ENCODE data around the gene NRG2. TPM values are rescaled to one million over a fixed set of nuclear protein-coding genes. Genes with fewer than 3 reads are reported as not detected.

The NRG2 gene
- total RNA-seq, 1 donor from 2014 or later, result 1.4 TPM

GRCh38 chr5:140049713-140050112 is 6.6 kb upstream of the NRG2 start:
- no peak overlapping the region for H3K4me3 Mint-ChIP-seq
- H3K36me3 Mint-ChIP-seq, result no peaks in the 10 kb centered on the region
- peaks cover 47% of the 10 kb centered on the region for H3K27me3 Mint-ChIP-seq
- no peak for TF ChIP-seq CTCF (conservative IDR thresholded peaks at IDR 0.05)
- no peaks in the 10 kb centered on the region for H3K4me1 Mint-ChIP-seq (ENCODE audit: unreplicated experiment)
- H3K9me3 Mint-ChIP-seq, result no peaks in the 10 kb centered on the region
- DNase-seq (ENCODE audit: extremely low spot score, unreplicated experiment), result no peak
- H3K27ac Mint-ChIP-seq, result no peak overlapping the region

- Mint-ChIP-seq H3K4me1 (ENCODE audit: unreplicated experiment) (no peaks in the 10 kb centered on the region), H3K4me3 (no peak overlapping the region), H3K9me3 (no peaks in the 10 kb centered on the region), H3K27me3 (peaks cover 52% of the 10 kb centered on the region), H3K36me3 (no peaks in the 10 kb centered on the region), H3K27ac (no peak overlapping the region)
- DNase-seq (ENCODE audit: extremely low spot score, unreplicated experiment), result no peak
- no peak for TF ChIP-seq CTCF (conservative IDR thresholded peaks at IDR 0.05)
Measured at GRCh38 chr5:140049205-140049604, 6.1 kb upstream of the NRG2 start.

- peaks cover 5% of the 10 kb centered on the region for H3K4me1 Mint-ChIP-seq (ENCODE audit: unreplicated experiment)
- no peak overlapping the region for H3K27ac Mint-ChIP-seq
- peak overlapping the region; percentile 81 for H3K4me3 Mint-ChIP-seq
- H3K9me3 Mint-ChIP-seq, result no peaks in the 10 kb centered on the region
- DNase-seq (ENCODE audit: extremely low spot score, unreplicated experiment), result no peak
- H3K36me3 Mint-ChIP-seq, result no peaks in the 10 kb centered on the region
- peaks cover 72% of the 10 kb centered on the region for H3K27me3 Mint-ChIP-seq
- no peak for TF ChIP-seq CTCF (conservative IDR thresholded peaks at IDR 0.05)
Measured at GRCh38 chr5:140044041-140044440, 942 bp upstream of the NRG2 start.

GRCh38 chr5:140043508-140043872 is 391 bp upstream of the NRG2 start:
- H3K9me3 Mint-ChIP-seq, result no peaks in the 10 kb centered on the region
- no peak for DNase-seq (ENCODE audit: extremely low spot score, unreplicated experiment)
- H3K27me3 Mint-ChIP-seq, result peaks cover 72% of the 10 kb centered on the region
- TF ChIP-seq CTCF (conservative IDR thresholded peaks at IDR 0.05), result peak; percentile 38
- no peaks in the 10 kb centered on the region for H3K36me3 Mint-ChIP-seq
- H3K4me1 Mint-ChIP-seq (ENCODE audit: unreplicated experiment), result peaks cover 6% of the 10 kb centered on the region
- H3K4me3 Mint-ChIP-seq, result peak overlapping the region; percentile 81
- no peak overlapping the region for H3K27ac Mint-ChIP-seq

GRCh38 chr5:140042393-140042642 is 781 bp downstream of the NRG2 start:
- peaks cover 76% of the 10 kb centered on the region for H3K27me3 Mint-ChIP-seq
- TF ChIP-seq CTCF (conservative IDR thresholded peaks at IDR 0.05), result no peak

More at GRCh38 chr5:140042393-140042642, 781 bp downstream of the NRG2 start:
- Mint-ChIP-seq H3K4me1 (ENCODE audit: unreplicated experiment) (peaks cover 9% of the 10 kb centered on the region), H3K9me3 (no peaks in the 10 kb centered on the region), H3K27ac (no peak overlapping the region), H3K4me3 (peak overlapping the region; percentile 57), H3K36me3 (no peaks in the 10 kb centered on the region)
- DNase-seq (ENCODE audit: extremely low spot score, unreplicated experiment), result no peak
